IMR-90 (cell line): ENCODE data around the gene PEX11A. TPM values are rescaled to one million over a fixed set of nuclear protein-coding genes. Genes with fewer than 3 reads are reported as not detected.

ENCODE experiments used
- ATAC-seq: fragments of 200-7000 bp; cut with Tn5 transposase; 2 replicates; pipeline ENCODE4 v1.9.1; 2020; ENCODE audit warnings: low read depth, mild to moderate bottlenecking, moderate library complexity
- BruUV-seq: library from RNA; stranded (reverse); fragments of 400-500 nt; replicated peaks from 2 replicates; lab custom pipeline; 2021; lab: Mats Ljungman, UMichigan
- CTCF ChIA-PET: fragments of 300-600 bp; formaldehyde crosslinking; extraction: SDS; loops from one replicate; lab custom pipeline; 2021; ENCODE audit warnings: antibody characterized with exemption; lab: Yijun Ruan, JAX
- POLR2A ChIA-PET: fragments of 300-600 bp; sonication (Branson Sonifier 250); formaldehyde crosslinking; loops from one replicate; lab custom pipeline; 2022; ENCODE audit warnings: antibody characterized with exemption; ENCODE audit not compliant: unreplicated experiment; lab: Charles Lee
- DNase-seq: peaks from one replicate; pipeline ENCODE4 v3.0.0; 2013
- H2AFZ ChIP-seq: replicated peaks from 2 replicates; pipeline ENCODE3; 2013; ENCODE audit warnings: low read length, mild to moderate bottlenecking; ENCODE audit not compliant: poor library complexity
- H2AK5ac ChIP-seq: 2 replicates; pipeline ENCODE4 v1.6.1; 2013; ENCODE audit warnings: low read depth, low read length, inconsistent platforms
- H2AK9ac ChIP-seq: replicated peaks from 2 replicates; pipeline ENCODE3; 2013; ENCODE audit warnings: mild to moderate bottlenecking, low read depth, low read length, moderate library complexity; ENCODE audit not compliant: poor library complexity
- H2BK120ac ChIP-seq: 2 replicates; pipeline ENCODE4 v1.6.1; 2013; ENCODE audit warnings: low read depth, low read length, inconsistent platforms
- H2BK15ac ChIP-seq: 3 replicates; pipeline ENCODE4 v1.6.1; 2013; ENCODE audit warnings: low read depth, low read length, inconsistent platforms
- H2BK20ac ChIP-seq: 2 replicates; pipeline ENCODE4 v1.6.1; 2013; ENCODE audit warnings: low read depth, mild to moderate bottlenecking, inconsistent platforms, low read length, moderate library complexity
- H2BK5ac ChIP-seq: 2 replicates; pipeline ENCODE4 v1.6.1; 2013; ENCODE audit warnings: mild to moderate bottlenecking, low read depth, low read length, inconsistent platforms; ENCODE audit not compliant: poor library complexity, severe bottlenecking
- H3K14ac ChIP-seq: replicated peaks from 2 replicates; pipeline ENCODE4 v1.6.1; 2013; ENCODE audit warnings: low read depth, low read length, inconsistent platforms
- H3K18ac ChIP-seq: 2 replicates; pipeline ENCODE4 v1.6.1; 2013; ENCODE audit warnings: low read depth, low read length, control low read depth
- H3K23ac ChIP-seq: 2 replicates; pipeline ENCODE4 v1.6.1; 2013; ENCODE audit warnings: low read depth, low read length, inconsistent platforms
- H3K27ac ChIP-seq: 2 replicates; pipeline ENCODE4 v1.5.1; 2013; ENCODE audit warnings: mild to moderate bottlenecking, control low read depth, low read length; ENCODE audit not compliant: insufficient read depth
- H3K27me3 ChIP-seq: 2 replicates; pipeline ENCODE4 v1.6.1; 2013; ENCODE audit warnings: low read length; ENCODE audit not compliant: control insufficient read depth, insufficient read depth
- H3K36me3 ChIP-seq: 2 replicates; pipeline ENCODE4 v1.6.1; 2013; ENCODE audit warnings: low read length, mixed read lengths; ENCODE audit not compliant: control insufficient read depth, insufficient read depth
- H3K4ac ChIP-seq: 2 replicates; pipeline ENCODE4 v1.6.1; 2013; ENCODE audit warnings: low read depth, low read length, inconsistent platforms
- H3K4me1 ChIP-seq: 2 replicates; pipeline ENCODE4 v1.6.1; 2013; ENCODE audit warnings: low read length, mixed read lengths; ENCODE audit not compliant: control insufficient read depth, insufficient read depth
- H3K4me2 ChIP-seq: 2 replicates; pipeline ENCODE4 v1.6.1; 2013; ENCODE audit warnings: low read depth, mild to moderate bottlenecking, control low read depth, low read length, moderate library complexity
- H3K4me3 ChIP-seq: 2 replicates; pipeline ENCODE4 v1.5.1; 2013; ENCODE audit warnings: low read depth, mild to moderate bottlenecking, control low read depth, low read length, moderate library complexity; ENCODE audit not compliant: insufficient read depth
- H3K56ac ChIP-seq: 2 replicates; pipeline ENCODE4 v1.6.1; 2013; ENCODE audit warnings: low read length, inconsistent platforms; ENCODE audit not compliant: insufficient read depth; ENCODE audit errors: extremely low read depth
- H3K79me1 ChIP-seq, 2 experiments: 2 replicates each; pipeline ENCODE4 v1.6.1; 2013; ENCODE audit warnings: low read length in 2 of 2, inconsistent platforms in 1 of 2, low read depth in 1 of 2
- H3K9ac ChIP-seq: 2 replicates; pipeline ENCODE4 v1.6.1; 2013; ENCODE audit warnings: low read depth, low read length, control low read depth
- H3K9me1 ChIP-seq: 2 replicates; pipeline ENCODE4 v1.6.1; 2013; ENCODE audit warnings: low read length, inconsistent platforms; ENCODE audit not compliant: insufficient read depth
- H3K9me3 ChIP-seq: 2 replicates; pipeline ENCODE4 v1.6.1; 2013; ENCODE audit warnings: low read length; ENCODE audit not compliant: control insufficient read depth, insufficient read depth
- H4K20me1 ChIP-seq: 2 replicates; pipeline ENCODE4 v1.6.1; 2013; ENCODE audit warnings: low read length, inconsistent platforms; ENCODE audit not compliant: insufficient read depth
- H4K5ac ChIP-seq: 2 replicates; pipeline ENCODE4 v1.6.1; 2013; ENCODE audit warnings: mild to moderate bottlenecking, low read depth, low read length, control low read depth
- H4K8ac ChIP-seq, 2 experiments: 2 replicates each; pipeline ENCODE4 v1.6.1; 2013; ENCODE audit warnings: low read depth in 2 of 2, low read length in 2 of 2, control low read depth in 1 of 2, inconsistent platforms in 1 of 2
- H4K91ac ChIP-seq: 2 replicates; pipeline ENCODE4 v1.6.1; 2013; ENCODE audit warnings: low read depth, low read length, inconsistent platforms; ENCODE audit not compliant: insufficient read depth
- BHLHE40 ChIP-seq: fragments of 150-350 bp; IDR thresholded peaks from 2 replicates; pipeline ENCODE4 v1.6.1; 2016; ENCODE audit warnings: mild to moderate bottlenecking, low read depth, low read length
- CEBPB ChIP-seq: IDR thresholded peaks from 2 replicates; pipeline ENCODE4 v1.6.1; 2012; ENCODE audit warnings: low read depth, low read length, improper control_type of control experiment
- CHD1 ChIP-seq: IDR thresholded peaks from 2 replicates; pipeline ENCODE4 v1.6.1; 2012; ENCODE audit warnings: low read depth, low read length, improper control_type of control experiment
- ELK1 ChIP-seq: fragments of 150-350 bp; IDR thresholded peaks from 2 replicates; pipeline ENCODE4 v1.6.1; 2016; ENCODE audit warnings: low read depth, mild to moderate bottlenecking, low read length, moderate library complexity, borderline replicate concordance
- FOS ChIP-seq: fragments of 150-350 bp; IDR thresholded peaks from 2 replicates; pipeline ENCODE4 v1.6.1; 2016; ENCODE audit warnings: low read depth, low read length
- MAFK ChIP-seq: IDR thresholded peaks from 2 replicates; pipeline ENCODE4 v1.6.1; 2012; ENCODE audit warnings: low read depth, low read length, improper control_type of control experiment
- MAZ ChIP-seq: IDR thresholded peaks from 2 replicates; pipeline ENCODE4 v1.6.1; 2012; ENCODE audit warnings: low read depth, mild to moderate bottlenecking, low read length, improper control_type of control experiment, moderate library complexity, borderline replicate concordance
- NFE2L2 ChIP-seq: fragments of 150-350 bp; IDR thresholded peaks from 2 replicates; pipeline ENCODE4 v1.6.1; 2016; ENCODE audit warnings: low read depth, mild to moderate bottlenecking, low read length
- RCOR1 ChIP-seq: IDR thresholded peaks from 2 replicates; pipeline ENCODE4 v1.6.1; 2012; ENCODE audit warnings: mild to moderate bottlenecking, low read length, improper control_type of control experiment; ENCODE audit not compliant: insufficient replicate concordance
- RFX5 ChIP-seq: IDR thresholded peaks from 2 replicates; pipeline ENCODE4 v1.8.0; 2012; ENCODE audit warnings: low read depth, mild to moderate bottlenecking, low read length, moderate library complexity
- USF2 ChIP-seq: fragments of 150-350 bp; IDR thresholded peaks from 2 replicates; pipeline ENCODE4 v1.6.1; 2017; ENCODE audit warnings: mild to moderate bottlenecking, antibody characterized with exemption, low read length, low read depth
- WGBS, 2 experiments: methylation state at CpG; one replicate each; pipeline versions ENCODE4 v1.1.5 to v1.1.7; 2013; ENCODE audit warnings: missing lambda C conversion rate in 2 of 2; ENCODE audit not compliant: insufficient read length in 1 of 2; ENCODE audit errors: extremely low coverage in 2 of 2; 5-methylcytosine and 5-hydroxymethylcytosine counted together
- dilution Hi-C: fragments of 300-500 bp; cut with HindIII; formaldehyde crosslinking; loops from one replicate; pipeline ENCODE4 v1.14.3; 2018; ENCODE audit warnings: low sequenced_read_pairs; ENCODE audit not compliant: unreplicated experiment
- in situ Hi-C: fragments of 300-500 bp; cut with MboI; formaldehyde crosslinking; loops from 3 replicates; pipeline ENCODE4 v1.14.3; 2019; ENCODE audit warnings: low sequenced_read_pairs, inconsistent platforms, mixed read lengths
- intact Hi-C: fragments of 100-400 bp; cut with micrococcal nuclease; formaldehyde crosslinking; loops from 2 replicates; pipeline ENCODE4 v1.10.0; 2022
- polyA plus RNA-seq, 3 experiments: library from polyadenylated mRNA; depleted of rRNA; stranded (reverse); fragments of >200 nt; gene quantifications; 2 replicates each; pipeline ENCODE4 v1.2.3, GENCODE V29; 2012; ENCODE audit warnings: low replicate concordance in 1 of 3
- total RNA-seq: library from RNA; depleted of rRNA; stranded (reverse); fragments of >200 nt; gene quantifications from 2 replicates; pipeline ENCODE4 v1.2.3, GENCODE V29; 2012

The PEX11A gene
- total and polyA plus RNA-seq, 2 of the 4 experiments (the other 2 are of a cell fraction) = 4.2 to 10.2 TPM

- peaks cover 0 to 4% of the 10 kb centered on the region in 2 experiments; a peak in 1 of 4 replicates for H3K79me1 ChIP-seq
- H3K27me3 ChIP-seq = peaks cover 12% of the 10 kb centered on the region
- no peak overlapping the region for H2AFZ ChIP-seq
- H2BK5ac ChIP-seq = no peak overlapping the region
- H3K23ac ChIP-seq = no peak overlapping the region
- no peak overlapping the region for H4K8ac ChIP-seq
- H2AK9ac ChIP-seq = no peak overlapping the region
- H2BK20ac ChIP-seq = no peak overlapping the region
- no peak overlapping the region for H4K91ac ChIP-seq
- H3K4ac ChIP-seq = no peak overlapping the region
- DNase-seq (no peak), ATAC-seq (no peak)
- no peak overlapping the region for H3K14ac ChIP-seq
- H3K4me3 ChIP-seq = no peak overlapping the region
- H3K56ac ChIP-seq = no peak overlapping the region
- no peak overlapping the region for H2BK15ac ChIP-seq
- POLR2A ChIA-PET = no interaction called here
- no peak overlapping the region for H2BK120ac ChIP-seq
- H3K9me1 ChIP-seq = peaks cover 4% of the 10 kb centered on the region; the same call in 1 of the 2 replicates
- dilution Hi-C loops (no loop called here), intact Hi-C loops (no loop called here), in situ Hi-C loops (no loop called here)
- no peak overlapping the region for H3K27ac ChIP-seq
- BruUV-seq = no TSS peak
- no peak for TF ChIP-seq USF2
- TF ChIP-seq CEBPB = no peak
- TF ChIP-seq RCOR1 = no peak
- TF ChIP-seq MAFK = no peak
- TF ChIP-seq ELK1 = no peak
- no peak for TF ChIP-seq CHD1
- no peak for TF ChIP-seq NFE2L2
- TF ChIP-seq BHLHE40 = no peak
- TF ChIP-seq MAZ = no peak
- no peak for TF ChIP-seq RFX5
- TF ChIP-seq FOS = no peak
- H4K5ac ChIP-seq = no peak overlapping the region
- H3K36me3 ChIP-seq = no peaks in the 10 kb centered on the region
- no peak overlapping the region for H3K4me2 ChIP-seq
- no CpG with 5 or more reads among the region's 1 CpG for WGBS, 2 experiments
- H2AK5ac ChIP-seq = no peak overlapping the region
- H4K20me1 ChIP-seq = no peaks in the 10 kb centered on the region
- H3K18ac ChIP-seq = no peak overlapping the region
- H3K4me1 ChIP-seq = peaks cover 2% of the 10 kb centered on the region; the same call in 1 of the 2 replicates
- no peak overlapping the region for H3K9ac ChIP-seq
- H3K9me3 ChIP-seq = no peaks in the 10 kb centered on the region
- CTCF ChIA-PET = no interaction called here
These were observed 4.6 kb upstream of the PEX11A start for GRCh38 chr15:89695198-89695597.
